ENCODE results near the gene ZCCHC24.
"Not testable (repeated sequence)": the region's sequence is repeated elsewhere in the genome, so short reads cannot be mapped to it uniquely, and the experiment has no call there.

The ZCCHC24 gene

DNA sequence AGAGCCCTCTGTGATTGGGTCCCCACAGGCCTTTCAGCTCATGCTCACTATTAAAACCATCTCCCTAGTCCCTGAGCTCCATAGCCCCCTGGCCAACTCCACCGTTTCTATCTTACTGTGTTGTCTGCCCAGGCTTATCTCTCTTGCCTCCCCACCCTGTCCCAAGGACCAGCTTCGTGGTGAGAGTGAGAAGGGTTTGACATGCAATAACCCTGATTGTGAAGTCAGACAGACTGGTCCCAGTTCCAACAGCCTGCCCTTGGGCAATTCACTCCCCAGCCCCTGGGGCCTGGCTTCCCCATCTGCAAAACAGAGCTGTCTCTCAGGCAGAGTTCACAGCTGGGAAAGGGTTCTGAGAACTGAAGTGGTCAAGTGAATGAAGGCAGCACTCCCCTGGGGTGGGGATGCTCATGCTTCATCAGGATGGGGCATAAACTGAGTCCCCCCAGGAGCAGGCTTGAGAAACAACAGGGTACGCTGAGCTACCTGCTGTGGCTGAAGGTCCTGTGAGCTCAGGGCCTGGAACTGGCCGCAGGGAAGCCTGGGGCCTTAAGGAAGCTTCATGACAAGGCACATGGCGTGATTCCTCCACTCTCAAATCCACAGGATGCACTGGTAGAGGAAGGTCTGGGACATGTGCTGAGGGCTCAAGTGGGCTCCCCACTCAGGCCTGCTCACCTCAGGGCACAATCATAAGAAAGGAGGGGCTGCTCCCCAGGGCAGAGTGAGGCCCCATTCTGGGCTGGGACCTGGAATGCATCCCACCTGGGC lies 100.0 kb downstream of the ZCCHC24 start:
- DNase-seq (ENCODE audit: low read depth): no peak

DNA sequence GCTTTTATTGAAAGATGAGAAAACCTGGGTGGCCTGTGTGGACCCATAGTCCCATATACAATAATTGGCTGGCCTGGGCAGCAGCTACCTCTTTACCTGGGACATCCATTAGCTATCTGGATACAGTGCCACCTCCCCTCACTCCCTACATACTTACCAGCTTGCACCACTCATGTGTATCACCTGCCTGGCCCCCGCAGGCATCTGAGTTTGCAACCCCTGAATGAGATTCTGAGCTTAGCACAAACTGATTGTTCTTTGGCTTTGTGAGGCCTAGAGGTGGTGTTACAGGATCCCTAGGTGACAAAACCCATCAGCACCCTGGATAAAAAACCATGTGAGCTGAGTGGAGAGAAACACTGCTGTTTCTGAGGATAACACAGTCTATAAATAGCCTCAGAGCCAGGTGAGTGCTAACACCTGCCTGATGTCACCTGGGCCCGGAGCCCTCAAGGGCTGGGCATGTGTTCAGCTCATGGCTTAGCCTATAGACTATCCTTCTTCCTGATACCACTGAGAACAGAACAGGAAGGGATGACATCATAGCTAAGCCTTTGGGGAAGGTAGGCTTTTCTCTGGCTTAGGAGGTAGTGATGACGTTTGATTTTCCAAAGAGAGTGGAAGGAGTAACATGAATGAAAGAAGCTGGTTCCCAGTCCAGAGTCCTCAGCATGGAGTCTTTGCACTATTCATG lies 100.8 kb downstream of the ZCCHC24 start:
- DNase-seq (ENCODE audit: low read depth): no peak

DNA sequence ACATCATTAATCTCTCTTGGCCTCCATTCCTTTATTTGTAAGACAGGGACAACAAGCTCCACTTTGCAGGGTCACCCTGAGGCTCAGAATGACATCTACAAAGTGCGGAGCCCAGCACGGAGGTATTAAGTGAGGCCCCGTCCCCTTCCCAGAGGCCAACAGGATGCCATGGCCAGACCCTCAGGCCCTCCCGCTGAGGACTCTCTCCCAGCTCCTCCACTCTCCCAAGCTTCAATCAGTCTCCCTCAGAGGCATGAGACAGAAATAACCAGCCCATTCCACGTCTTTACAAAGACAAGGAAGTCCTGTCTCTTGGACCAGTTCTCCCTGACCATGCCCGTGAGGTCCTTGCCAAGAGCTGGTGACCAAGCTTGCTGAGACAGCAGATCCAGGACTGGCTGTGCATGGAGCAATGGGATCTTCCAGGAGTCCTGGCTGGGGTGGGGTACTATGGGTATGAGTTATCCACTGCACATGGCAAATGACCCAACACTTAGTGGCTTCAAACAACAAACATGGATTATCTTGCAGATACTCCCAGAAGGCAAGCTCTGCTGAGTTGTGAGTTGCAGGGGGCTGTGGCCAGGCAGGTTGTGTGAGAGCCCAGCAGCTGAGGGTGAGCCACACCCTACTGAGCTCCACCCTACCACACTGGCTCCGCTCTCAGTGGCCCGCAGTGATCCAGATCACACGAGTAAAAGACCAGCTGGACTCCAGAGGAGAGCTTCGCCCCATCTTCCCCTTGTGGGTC lies 102.4 kb downstream of the ZCCHC24 start:
- DNase-seq (ENCODE audit: low read depth): no peak

DNA sequence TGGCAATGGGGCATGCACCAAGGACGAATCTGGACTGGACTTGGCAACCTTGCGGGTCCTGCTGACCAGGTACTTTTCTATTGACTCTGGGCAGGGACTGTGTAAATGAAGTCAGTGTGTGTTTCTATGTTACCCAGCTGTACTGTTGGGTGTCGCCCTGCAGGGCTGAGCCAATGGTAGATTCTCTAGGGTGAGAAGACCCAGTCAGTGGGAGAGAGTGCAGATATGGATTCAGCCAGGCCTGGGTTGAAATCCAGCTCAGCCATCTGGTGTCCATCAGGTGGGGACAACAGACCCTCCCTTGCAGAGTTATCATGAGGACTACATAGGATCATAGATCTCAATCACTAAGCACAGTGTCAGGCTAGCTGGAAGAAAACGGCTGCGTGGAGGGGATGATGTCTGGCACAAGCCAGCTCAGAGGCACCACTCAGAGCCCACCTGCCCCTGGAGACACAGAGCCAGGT lies 103.1 kb downstream of the ZCCHC24 start:
- DNase-seq (ENCODE audit: low read depth): no peak

DNA sequence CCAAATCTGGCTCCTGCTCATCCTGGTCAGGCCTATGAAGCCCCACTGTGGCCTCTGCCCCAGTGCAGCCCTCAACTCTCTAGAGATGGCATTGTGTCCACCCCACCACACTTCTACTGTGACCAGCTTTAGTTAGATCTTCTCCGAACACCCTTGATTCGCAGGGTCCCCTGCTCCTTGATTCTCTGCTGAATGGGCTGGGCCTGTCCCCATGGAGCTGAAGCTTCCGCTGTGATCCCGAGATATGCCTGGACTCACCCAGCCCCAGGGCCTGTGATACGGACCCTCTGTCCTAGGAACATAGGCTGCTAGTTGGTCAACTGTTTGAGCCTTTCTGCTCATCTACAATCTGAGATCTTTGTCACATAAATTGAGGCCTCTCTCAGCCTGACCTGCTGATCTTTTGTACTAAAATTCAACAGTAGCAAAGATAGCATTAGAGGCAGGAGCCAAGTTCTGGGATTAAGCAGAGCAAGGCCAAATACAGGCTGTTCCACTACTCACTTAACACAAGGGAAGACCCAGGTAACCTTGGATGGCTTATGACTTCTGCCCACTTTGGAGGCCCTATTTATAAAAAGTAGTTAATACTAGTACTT lies 104.7 kb downstream of the ZCCHC24 start:
- no peak for DNase-seq (ENCODE audit: low read depth)

DNA sequence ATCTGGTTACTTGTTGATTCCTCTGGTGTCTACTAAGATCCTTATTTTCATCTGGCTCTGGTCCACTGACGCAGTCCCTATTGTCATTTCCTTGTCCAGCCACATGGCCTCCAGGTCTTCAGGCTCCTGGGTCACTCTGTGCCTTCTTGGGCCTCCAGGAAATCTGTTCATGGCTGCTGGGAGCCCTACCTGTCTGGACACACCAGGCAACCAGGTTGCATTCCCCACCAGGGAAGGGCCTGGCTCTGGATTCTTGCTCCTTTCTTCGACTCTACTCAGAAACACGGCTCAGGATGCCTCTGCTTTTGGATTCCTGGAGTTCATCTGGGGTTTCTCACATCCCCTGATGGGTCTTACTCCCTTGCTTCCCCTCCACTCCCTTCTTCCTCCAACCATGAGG lies 106.2 kb downstream of the ZCCHC24 start:
- no peak for DNase-seq (ENCODE audit: low read depth)

DNA sequence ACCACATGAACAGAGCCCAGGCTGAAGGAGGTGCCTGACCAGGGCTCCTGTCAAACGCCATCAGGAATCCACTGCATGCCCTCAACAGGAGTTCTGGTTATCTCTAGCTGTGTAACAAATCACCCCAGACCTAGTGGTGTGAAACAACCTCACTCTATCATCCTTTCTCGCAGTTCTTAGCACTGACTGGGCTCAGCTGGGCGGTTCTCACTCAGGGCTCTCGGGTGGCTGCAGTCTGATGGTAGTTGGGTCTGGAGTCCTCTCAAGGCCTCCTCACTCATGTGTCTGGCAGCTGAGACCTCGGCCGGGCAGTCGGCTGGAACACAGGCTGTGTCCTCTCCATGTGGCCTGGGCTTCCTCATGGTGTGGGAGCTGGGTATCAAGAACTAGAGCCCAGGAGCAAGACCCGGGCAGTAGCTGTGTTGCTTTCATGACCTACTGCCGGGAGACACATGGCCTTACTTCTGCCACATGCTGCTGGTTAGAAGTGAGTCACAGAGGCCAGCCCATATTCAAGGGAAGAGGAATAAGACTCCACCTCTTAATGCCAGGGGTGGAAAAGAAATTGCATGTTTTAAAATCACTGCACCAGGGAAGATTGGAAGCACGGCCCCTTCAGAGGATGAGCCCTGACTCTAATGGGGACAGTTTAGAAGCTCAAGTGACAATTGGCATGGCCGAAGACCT lies 107.5 kb downstream of the ZCCHC24 start:
- DNase-seq (ENCODE audit: low read depth): not testable (repeated sequence)

DNA sequence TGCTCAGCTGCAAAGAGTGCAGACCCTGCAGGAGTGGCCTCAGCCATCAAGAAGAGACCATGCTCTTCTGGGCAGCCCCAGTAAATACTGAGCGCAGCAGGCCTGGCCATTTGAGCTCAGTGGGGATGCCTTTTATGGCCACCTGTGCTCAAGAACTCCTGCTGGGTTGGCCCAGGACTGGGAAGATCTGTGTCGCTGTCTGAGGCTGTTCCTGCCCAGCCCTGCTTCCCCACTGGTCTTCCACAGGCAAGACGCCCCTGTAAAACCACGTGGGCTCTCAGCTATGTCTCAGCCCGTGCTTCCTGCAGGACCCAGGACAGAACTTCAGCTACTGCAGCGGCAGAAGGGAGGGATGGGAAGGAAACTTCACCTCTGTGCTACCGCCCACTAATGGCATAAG lies 108.7 kb downstream of the ZCCHC24 start:
- DNase-seq (ENCODE audit: low read depth): no peak

DNA sequence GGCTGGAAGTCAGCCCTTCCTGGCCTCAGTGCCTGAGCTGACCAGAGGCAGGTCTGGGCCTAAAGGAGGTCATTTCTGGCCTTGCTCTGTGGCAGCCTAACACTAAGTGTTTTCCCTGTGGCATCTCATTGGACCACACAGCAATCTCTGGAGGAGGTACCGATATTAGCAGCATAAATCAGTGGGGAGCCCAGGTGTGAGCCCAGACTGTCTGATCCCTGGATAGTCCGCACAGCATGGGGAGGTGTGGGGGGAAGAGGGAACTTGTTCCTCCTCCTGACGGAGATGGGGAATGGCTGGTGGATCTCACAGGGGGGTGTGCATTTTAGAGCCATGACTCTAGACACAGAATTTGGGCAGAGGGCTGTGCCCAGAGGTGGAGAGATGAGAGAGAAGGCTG lies 109.1 kb downstream of the ZCCHC24 start:
- no peak for DNase-seq (ENCODE audit: low read depth)

DNA sequence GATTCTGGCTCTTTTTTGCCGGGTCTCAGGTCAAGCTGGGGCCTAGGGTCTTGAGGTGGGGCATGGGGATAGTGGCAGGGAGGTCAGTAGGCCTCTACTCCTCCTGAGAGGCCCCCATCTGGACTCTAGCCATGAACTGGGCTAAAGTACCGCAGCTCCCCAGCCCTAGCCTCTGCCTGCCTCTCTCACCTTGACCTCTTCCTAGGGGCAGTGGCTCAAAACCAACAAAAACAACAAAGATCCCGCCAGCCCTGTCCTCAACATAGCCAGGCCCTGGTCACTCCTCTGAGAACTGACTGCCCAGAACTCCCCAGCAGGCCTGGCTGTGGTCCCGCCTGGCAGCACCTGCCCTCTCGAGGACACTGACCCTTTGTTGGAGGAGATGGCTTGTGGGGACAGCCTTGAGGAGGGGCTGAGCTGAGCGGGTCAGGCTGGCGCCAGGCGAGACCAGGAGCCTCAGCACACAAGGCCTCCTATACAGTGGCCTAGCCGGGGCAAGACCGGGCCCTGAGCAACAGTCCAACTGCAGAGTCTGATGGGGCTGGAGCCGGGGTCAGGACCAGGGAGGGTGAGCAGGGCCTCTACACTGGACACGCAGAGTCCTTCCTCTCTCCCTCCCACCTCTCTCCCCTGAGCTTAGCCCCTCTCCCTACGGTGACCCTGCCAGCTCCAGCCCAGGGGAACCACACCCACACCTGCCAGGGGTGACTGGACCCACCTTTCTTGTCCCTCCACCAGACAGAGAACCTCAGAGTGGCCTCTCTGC lies 109.8 kb downstream of the ZCCHC24 start:
- DNase-seq (ENCODE audit: low read depth): no peak

DNA sequence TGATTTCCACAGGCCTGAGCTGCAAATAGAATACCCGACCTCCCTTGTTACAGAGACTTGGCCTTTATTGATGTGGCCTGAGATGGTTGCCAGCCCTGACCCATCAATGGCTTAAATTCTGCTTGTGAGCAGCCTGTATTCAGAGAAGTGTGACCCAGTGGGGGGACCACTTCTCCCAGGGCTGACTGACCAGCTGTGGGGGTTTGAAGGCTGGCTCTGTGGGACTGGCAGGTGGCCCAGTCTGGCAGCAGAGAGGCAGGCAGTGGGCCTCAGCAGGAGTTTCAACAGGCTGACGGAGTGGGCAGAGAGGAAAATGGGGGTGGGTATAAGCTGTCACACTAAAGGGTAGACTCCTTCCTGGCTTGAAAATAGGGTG lies 110.3 kb downstream of the ZCCHC24 start:
- DNase-seq (ENCODE audit: low read depth): no peak

DNA sequence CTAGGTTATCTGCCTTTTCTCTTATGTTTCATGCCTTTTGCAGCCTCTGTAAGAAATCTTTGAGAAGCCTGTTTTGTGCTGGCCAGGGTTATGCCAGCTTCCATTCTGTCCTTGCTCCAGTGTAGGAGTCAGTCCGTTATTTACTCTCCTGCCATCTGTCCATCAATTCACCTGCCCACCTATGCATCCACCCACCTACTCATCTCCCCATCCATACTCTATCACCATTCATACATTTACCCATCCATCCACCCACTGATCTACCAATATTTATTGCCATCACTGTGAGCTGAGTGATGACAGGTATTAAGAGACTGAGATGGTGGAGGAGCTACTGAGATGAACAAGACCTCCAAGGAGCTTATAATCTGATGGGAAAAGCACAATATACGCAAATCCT lies 110.9 kb downstream of the ZCCHC24 start:
- no peak for DNase-seq (ENCODE audit: low read depth)

DNA sequence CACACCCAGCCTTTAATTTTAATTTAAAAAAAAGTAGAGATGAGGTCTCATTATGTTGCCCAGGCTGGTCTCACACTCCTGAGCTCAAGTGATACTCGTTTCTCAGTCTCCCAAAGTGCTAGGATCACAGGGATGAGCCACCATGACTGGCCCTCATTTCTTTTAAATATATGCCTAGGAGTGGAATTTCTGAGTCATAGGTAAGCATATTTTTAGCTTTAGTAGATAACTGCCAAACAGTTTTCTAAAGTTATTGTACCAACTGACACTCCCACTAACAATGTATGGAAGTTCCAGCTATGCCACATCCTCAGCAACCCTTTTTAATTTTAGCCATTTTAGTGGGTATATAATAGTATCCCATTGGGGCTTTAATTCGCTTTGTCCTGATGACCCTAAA lies 111.9 kb downstream of the ZCCHC24 start:
- DNase-seq (ENCODE audit: low read depth): peak; percentile 82

DNA sequence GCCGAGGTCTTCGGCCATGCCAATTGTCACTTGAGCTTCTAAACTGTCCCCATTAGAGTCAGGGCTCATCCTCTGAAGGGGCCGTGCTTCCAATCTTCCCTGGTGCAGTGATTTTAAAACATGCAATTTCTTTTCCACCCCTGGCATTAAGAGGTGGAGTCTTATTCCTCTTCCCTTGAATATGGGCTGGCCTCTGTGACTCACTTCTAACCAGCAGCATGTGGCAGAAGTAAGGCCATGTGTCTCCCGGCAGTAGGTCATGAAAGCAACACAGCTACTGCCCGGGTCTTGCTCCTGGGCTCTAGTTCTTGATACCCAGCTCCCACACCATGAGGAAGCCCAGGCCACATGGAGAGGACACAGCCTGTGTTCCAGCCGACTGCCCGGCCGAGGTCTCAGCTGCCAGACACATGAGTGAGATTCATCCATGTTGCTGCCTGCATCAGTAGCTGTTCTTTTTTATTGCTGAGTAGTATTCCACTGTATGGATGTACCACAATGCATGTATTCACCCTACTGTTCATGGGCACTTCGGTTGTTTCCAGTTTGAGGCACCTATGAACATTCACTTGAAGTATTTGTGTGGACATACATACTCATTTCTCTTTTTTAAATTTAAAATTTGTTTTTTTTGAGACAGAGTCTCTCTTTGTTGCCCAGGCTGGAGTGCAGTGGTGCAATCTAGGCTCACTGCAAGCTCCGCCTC lies 112.7 kb downstream of the ZCCHC24 start:
- not testable (repeated sequence) for DNase-seq (ENCODE audit: low read depth)
